Activated CD4-positive, CD25-positive, alpha-beta regulatory T cell (primary cell): ENCODE data around the gene LRRC10B.

Experiments
- DNase-seq, 4 experiments: peaks; one replicate each; lab custom pipeline; 2025; lab: John Stamatoyannopoulos, UW

Gene LRRC10B

GRCh38 chr11:61546663-61547062, 38.1 kb downstream of the LRRC10B start:
- no peak for DNase-seq

- DNase-seq, result no peak
Observed at GRCh38 chr11:61547246-61547645, 38.7 kb downstream of the LRRC10B start.

GRCh38 chr11:61549177-61549576, 40.6 kb downstream of the LRRC10B start:
- no peak for DNase-seq

- DNase-seq, result no peak
Observed at GRCh38 chr11:61549662-61550568, 41.4 kb downstream of the LRRC10B start.

GRCh38 chr11:61550665-61551227, 42.2 kb downstream of the LRRC10B start:
- DNase-seq, result no peak

GRCh38 chr11:61551634-61552033, 43.1 kb downstream of the LRRC10B start:
- no peak for DNase-seq

GRCh38 chr11:61552108-61552635, 43.6 kb downstream of the LRRC10B start:
- no peak for DNase-seq

- no peak for DNase-seq
Observed at GRCh38 chr11:61553373-61554171, 45.0 kb downstream of the LRRC10B start.

- no peak for DNase-seq
Observed at GRCh38 chr11:61554172-61554988, 45.8 kb downstream of the LRRC10B start.

GRCh38 chr11:61555051-61555969, 46.8 kb downstream of the LRRC10B start:
- no peak for DNase-seq

- no peak for DNase-seq
Observed at GRCh38 chr11:61555978-61556377, 47.4 kb downstream of the LRRC10B start.

GRCh38 chr11:61556621-61557020, 48.1 kb downstream of the LRRC10B start:
- no peak for DNase-seq
